Heart left ventricle (tissue), 16 donors: ENCODE data around the gene KRTAP10-5. TPM values are rescaled to one million over a fixed set of nuclear protein-coding genes. Genes with fewer than 3 reads are reported as not detected.
"Not testable (repeated sequence)": the region's sequence is repeated elsewhere in the genome, so short reads cannot be mapped to it uniquely, and the experiment has no call there.

Experiments
- ATAC-seq, 4 donors: fragments of 200-7000 bp; cut with Tn5 transposase; one replicate each; pipeline ENCODE4 v1.9.1; 2020 to 2022; ENCODE audit warnings: moderate library complexity in 4 of 4, mild to moderate bottlenecking in 3 of 4, moderate number of reproducible peaks in 1 of 4
- DNase-seq, 5 donors: peaks; one replicate each; pipeline ENCODE4 v3.0.0-alpha.2; 2020
- H3K27ac ChIP-seq, 12 donors: fragments of 200-600 bp; sonication (generic) in 4 of 12; one replicate each; pipeline versions ENCODE4 v1.5.0 to v1.8.0; 2016 to 2022; ENCODE audit warnings: mild to moderate bottlenecking in 2 of 12
- H3K27me3 ChIP-seq, 9 donors: fragments of 200-600 bp; sonication (generic) in 2 of 9; one replicate each; pipeline versions ENCODE4 v1.5.1 to v1.8.0; 2016 to 2022; ENCODE audit warnings: mild to moderate bottlenecking in 3 of 9
- H3K36me3 ChIP-seq, 9 donors: fragments of 200-600 bp; sonication (generic) in 2 of 9; one replicate each; pipeline versions ENCODE4 v1.5.0 to v1.8.0; 2018 to 2022; ENCODE audit warnings: mild to moderate bottlenecking in 2 of 9
- H3K4me1 ChIP-seq, 12 donors: fragments of 200-600 bp; sonication (generic) in 4 of 12; one replicate each; pipeline versions ENCODE4 v1.5.0 to v1.8.0; 2016 to 2022; ENCODE audit warnings: mild to moderate bottlenecking in 3 of 12
- H3K4me3 ChIP-seq, 12 donors: fragments of 200-600 bp; sonication (generic) in 4 of 12; one replicate each; pipeline versions ENCODE4 v1.5.0 to v1.8.0; 2017 to 2022; ENCODE audit warnings: mild to moderate bottlenecking in 9 of 12, moderate library complexity in 4 of 12
- H3K9me3 ChIP-seq, 12 donors: fragments of 200-600 bp; sonication (generic) in 4 of 12; one replicate each; pipeline versions ENCODE4 v1.5.0 to v1.8.0; 2016 to 2022; ENCODE audit warnings: mild to moderate bottlenecking in 1 of 12
- POLR2A ChIP-seq, 2 donors: fragments of 450-650 bp; IDR thresholded peaks; one replicate each; pipeline ENCODE4 v1.6.1; 2017; ENCODE audit warnings: antibody characterized with exemption in 2 of 2, mild to moderate bottlenecking in 2 of 2, moderate library complexity in 2 of 2
- WGBS, 4 donors: extraction: QIAGEN DNeasy Blood & Tissue Kit in 2 of 4; methylation state at CpG; one replicate each; pipeline versions ENCODE4 v1.1.5 to v1.1.7; 2013 to 2018; 5-methylcytosine and 5-hydroxymethylcytosine counted together
- intact Hi-C, 10 donors: fragments of 100-400 bp; cut with DNase I; formaldehyde crosslinking; loops; one replicate each; pipeline versions ENCODE4 v1.11.1 to v1.14.2; 2022
- polyA plus RNA-seq, 2 donors: library from polyadenylated mRNA; stranded (reverse); fragments of 200-250 nt; gene quantifications; one replicate each; pipeline ENCODE4 v1.2.3, GENCODE V29; 2013
- total RNA-seq, 9 donors: library from RNA; depleted of rRNA in 2 of 9; stranded (reverse); fragments of >200 nt in 2 of 9; fragmentation: NEBNext Ultra II Directional in 3 of 9; extraction: Animal tissue kit (Norgen Biotek cat#: 25700) in 3 of 9; gene quantifications; one replicate each; pipeline versions ENCODE4 v1.1.0 to v1.2.4, GENCODE V29; 2016 to 2023
- TF ChIP-seq, protein P1 (sequence below), 12 donors: fragments of 200-600 bp; sonication (generic) in 4 of 12; IDR thresholded peaks; one replicate each; pipeline versions ENCODE4 v1.5.0 to v1.8.0; 2018 to 2022; ENCODE audit warnings: antibody characterized with exemption in 12 of 12, mild to moderate bottlenecking in 5 of 12
- donor health status: ischemic (EF 13 %, LVEDD 7.1; RV severe dilation, severe dysfunction).
- donor health status: healthy with polysubstance abuse.
- donor health status: DM: no; HTN: yes; CAD: no.
- donor health status: DM: no; HTN: no; CAD: no.
- donor health status: ischemic (EF 25% LVEDD 6.9; RV normal size, moderate dysfunction).
- donor health status: ischemic (EF 25% LVEDD 5.7; RV mildly dilated, moderate dysfunction).
- donor health status: healthy.
- donor health status: DM: yes; HTN: yes; CAD: no.
- donor health status: ischemic (EF 35%, LVEDD 5.7; RV mildly dilated, moderate dysfunction).
- donor health status: nonischemic (EF 11% LVEDD 7.7; RV severe dilation, severe dysfunction).
- donor health status: DM: yes; HTN: yes; CAD: no.
- donor health status: PGD.
- donor health status: ischemic (EF 29% LVEDD 5.4; RV normal size, mild dysfunction).
- donor health status: nonischemic (EF 23%, LVEDD 6.1; RV moderate dilation, normal function).

KRTAP10-5 gene
- total and polyA plus RNA-seq, 11 donors: not detected

DNA sequence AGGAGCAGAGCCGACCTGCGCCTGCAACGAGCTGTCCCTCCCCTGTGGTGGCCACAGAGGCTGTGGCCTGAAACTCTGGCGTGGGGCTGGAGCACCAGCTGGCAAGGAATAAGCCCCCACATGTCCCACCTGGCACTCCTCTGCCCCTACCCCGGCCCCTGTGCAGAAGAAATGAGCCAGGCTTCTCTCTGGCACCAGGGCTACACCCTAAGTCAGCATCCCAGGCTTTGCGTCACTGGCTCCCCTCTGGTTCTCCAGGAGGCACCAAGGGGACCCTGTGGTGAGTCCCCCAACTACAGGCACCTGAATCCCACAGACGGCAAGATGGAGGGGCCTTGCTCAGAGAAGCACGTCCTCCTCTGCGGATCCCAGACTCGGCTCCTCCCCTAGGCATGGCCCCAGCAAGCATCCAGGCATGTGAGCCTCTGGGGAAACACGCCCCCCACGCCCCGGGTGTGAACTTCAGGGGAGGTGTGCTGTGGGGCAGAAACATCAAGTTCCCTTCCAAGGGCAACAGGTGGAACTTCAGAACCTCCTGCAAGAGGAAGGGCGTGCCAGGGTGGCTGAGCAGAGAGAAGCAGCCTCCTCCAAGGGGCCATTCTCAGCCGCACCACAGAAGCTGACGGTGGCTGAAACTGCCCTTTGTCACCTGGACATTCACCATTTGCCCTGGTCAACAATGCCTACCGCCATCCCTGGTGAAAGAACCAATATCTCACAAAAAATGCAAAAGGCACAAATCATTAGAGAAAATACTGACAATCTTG lies 22.9 kb upstream of the KRTAP10-5 start:
- 45 to 58% (median 54%) methylated on average over 12 to 17 of the region's 17 CpGs for WGBS, 4 donors
- TF ChIP-seq, protein P1, sequence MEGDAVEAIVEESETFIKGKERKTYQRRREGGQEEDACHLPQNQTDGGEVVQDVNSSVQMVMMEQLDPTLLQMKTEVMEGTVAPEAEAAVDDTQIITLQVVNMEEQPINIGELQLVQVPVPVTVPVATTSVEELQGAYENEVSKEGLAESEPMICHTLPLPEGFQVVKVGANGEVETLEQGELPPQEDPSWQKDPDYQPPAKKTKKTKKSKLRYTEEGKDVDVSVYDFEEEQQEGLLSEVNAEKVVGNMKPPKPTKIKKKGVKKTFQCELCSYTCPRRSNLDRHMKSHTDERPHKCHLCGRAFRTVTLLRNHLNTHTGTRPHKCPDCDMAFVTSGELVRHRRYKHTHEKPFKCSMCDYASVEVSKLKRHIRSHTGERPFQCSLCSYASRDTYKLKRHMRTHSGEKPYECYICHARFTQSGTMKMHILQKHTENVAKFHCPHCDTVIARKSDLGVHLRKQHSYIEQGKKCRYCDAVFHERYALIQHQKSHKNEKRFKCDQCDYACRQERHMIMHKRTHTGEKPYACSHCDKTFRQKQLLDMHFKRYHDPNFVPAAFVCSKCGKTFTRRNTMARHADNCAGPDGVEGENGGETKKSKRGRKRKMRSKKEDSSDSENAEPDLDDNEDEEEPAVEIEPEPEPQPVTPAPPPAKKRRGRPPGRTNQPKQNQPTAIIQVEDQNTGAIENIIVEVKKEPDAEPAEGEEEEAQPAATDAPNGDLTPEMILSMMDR (IDR thresholded peaks at IDR 0.05): no peak
- TF ChIP-seq POLR2A (IDR thresholded peaks at IDR 0.05): no peak
- Histone ChIP-seq H3K27me3 (peaks cover 0 to 22% (median 0%) of the 10 kb centered on the region in 9 donors), H3K4me1 (no peaks in the 10 kb centered on the region), H3K9me3 (peaks cover 0 to 14% (median 0%) of the 10 kb centered on the region in 12 donors), H3K4me3 (no peak overlapping the region), H3K36me3 (no peaks in the 10 kb centered on the region), H3K27ac (no peak overlapping the region)
- intact Hi-C loops: no loop called here
- ATAC-seq (no peak), DNase-seq (no peak)

DNA sequence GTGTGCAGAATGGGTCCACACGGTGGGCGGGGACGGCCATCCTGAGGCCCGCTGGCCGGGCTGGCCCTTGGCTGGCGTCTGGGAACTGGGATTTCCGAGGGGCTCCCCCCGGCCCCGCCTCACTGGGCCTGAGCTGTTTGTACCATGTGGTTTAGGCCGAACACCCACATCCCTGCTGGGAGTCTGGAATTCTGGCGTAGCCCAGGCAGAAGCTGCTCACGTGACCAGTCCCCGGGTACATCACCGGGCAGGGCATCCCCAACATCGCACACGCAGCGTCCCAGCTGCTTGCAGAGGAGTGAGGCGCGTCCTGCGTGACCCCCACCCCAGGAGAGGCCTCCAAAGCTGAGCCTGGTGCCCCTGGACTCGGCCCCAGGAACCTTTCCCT lies 22.1 kb upstream of the KRTAP10-5 start:
- no peaks in the 10 kb centered on the region for H3K36me3 ChIP-seq
- intact Hi-C loops: no loop called here
- no peak for TF ChIP-seq POLR2A (IDR thresholded peaks at IDR 0.05)
- TF ChIP-seq, protein P1 (IDR thresholded peaks at IDR 0.05): no peak
- H3K4me1 ChIP-seq: no peaks in the 10 kb centered on the region
- no peak overlapping the region for H3K4me3 ChIP-seq
- no peak for DNase-seq
- H3K9me3 ChIP-seq: peaks cover 0 to 10% (median 0%) of the 10 kb centered on the region in 12 donors
- no peak for ATAC-seq
- no peak overlapping the region for H3K27ac ChIP-seq
- peaks cover 0 to 22% (median 0%) of the 10 kb centered on the region in 9 donors for H3K27me3 ChIP-seq
- WGBS, 4 donors: 78 to 86% (median 81%) methylated on average over 13 to 21 of the region's 21 CpGs

DNA sequence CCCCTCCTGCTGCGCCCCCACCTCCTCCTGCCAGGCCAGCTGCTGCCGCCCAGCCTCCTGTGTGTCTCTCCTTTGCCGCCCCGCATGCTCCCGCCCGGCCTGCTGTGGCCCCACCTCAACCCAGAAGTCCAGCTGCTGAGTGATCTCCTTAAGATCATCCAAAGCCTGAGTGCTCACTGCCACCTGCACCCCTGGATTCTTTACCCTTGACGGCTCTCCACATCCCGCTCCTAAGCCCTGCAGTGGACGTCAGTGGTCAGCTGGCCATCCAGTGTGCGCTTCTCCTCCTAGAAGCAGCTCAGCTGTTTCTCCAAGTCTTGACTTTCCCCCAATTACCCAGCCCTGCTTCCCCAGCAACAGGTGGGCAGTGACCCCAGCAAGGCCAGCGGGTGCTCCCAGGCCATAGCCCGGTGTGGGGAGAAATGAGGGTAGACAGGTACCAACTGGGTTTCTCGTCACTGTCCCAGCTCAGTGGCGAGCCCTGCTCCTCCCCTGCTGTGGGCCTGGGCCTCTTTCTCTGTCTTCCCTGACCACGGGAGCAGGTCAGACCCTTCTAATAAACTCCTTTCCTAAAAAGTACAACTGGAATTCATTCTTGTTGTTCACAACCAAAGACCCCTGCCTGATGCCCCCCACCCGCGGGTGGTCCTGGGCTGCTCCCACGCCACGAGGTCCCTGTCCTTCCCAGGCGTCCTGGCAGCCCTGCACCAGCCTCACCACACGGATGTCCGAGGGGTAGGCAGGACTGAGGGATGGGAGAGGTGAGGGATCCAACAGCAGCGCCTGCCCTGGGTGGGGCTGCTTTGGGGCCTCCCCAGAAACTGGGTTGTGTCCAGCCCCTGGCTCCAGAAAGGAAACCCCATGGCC lies 21.4 kb upstream of the KRTAP10-5 start:
- intact Hi-C loops: no loop called here
- Histone ChIP-seq H3K4me3 (no peak overlapping the region), H3K4me1 (no peaks in the 10 kb centered on the region), H3K27ac (no peak overlapping the region), H3K9me3 (peaks cover 0 to 10% (median 0%) of the 10 kb centered on the region in 12 donors), H3K36me3 (no peaks in the 10 kb centered on the region), H3K27me3 (peaks cover 0 to 24% (median 0%) of the 10 kb centered on the region in 9 donors)
- TF ChIP-seq, protein P1 (IDR thresholded peaks at IDR 0.05): no peak
- no peak for TF ChIP-seq POLR2A (IDR thresholded peaks at IDR 0.05)
- no peak for DNase-seq
- 77 to 85% (median 80%) methylated on average over 19 to 23 of the region's 23 CpGs for WGBS, 4 donors
- no peak for ATAC-seq

DNA sequence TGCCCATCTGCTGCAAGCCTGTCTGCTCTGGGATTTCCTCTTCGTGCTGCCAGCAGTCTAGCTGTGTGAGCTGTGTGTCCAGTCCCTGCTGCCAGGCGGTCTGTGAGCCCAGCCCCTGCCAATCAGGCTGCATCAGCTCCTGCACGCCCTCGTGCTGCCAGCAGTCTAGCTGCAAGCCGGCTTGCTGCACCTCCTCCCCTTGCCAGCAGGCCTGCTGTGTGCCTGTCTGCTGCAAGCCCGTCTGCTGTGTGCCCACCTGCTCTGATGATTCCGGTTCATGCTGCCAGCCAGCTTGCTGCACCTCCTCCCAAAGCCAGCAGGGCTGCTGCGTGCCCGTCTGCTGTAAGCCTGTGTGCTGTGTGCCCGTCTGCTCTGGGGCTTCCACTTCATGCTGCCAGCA lies 20.7 kb upstream of the KRTAP10-5 start:
- H3K4me3 ChIP-seq, H3K4me1 ChIP-seq, H3K9me3 ChIP-seq, DNase-seq, H3K36me3 ChIP-seq, H3K27ac ChIP-seq, intact Hi-C loops: not testable (repeated sequence)
- H3K27me3 ChIP-seq: peaks cover 0 to 24% (median 0%) of the 10 kb centered on the region in 9 donors
- 71 to 81% (median 73%) methylated on average over 5 to 10 of the region's 10 CpGs for WGBS, 4 donors
- peak in 2 of 4 donors; percentile 33 to 35 for ATAC-seq

DNA sequence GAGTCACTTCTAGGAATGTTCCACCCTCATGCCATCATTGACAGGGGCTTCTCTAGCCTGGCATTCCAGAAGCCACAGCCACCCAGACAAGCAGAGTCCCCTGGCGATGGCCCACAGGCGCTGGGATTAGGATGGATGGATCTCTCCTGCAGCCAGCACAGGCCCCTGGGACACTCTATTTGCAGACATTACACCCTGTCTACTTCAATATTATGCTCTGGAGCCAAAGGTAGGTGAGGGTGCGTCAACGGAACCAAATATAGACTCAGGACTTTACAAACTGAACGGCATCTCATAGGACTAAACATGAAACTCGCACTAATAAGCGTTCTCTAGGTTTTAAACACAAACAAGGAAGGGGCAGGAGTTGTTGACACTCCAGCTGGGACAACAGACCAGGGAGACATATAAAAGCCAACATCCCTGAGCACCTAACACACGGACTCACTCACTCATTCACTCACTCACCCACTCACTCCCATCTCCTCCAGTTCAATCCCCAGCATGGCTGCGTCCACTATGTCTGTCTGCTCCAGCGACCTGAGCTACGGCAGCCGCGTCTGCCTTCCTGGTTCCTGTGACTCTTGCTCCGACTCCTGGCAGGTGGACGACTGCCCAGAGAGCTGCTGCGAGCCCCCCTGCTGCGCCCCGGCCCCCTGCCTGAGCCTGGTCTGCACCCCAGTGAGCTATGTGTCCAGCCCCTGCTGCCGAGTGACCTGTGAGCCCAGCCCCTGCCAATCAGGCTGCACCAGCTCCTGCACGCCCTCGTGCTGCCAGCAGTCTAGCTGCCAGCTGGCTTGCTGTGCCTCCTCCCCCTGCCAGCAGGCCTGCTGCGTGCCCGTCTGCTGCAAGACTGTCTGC lies 19.9 kb upstream of the KRTAP10-5 start, which contains the start of gene KRTAP10-7:
Gene KRTAP10-7 (plus strand): TSS at position 480 of the 861 bp plus-strand sequence. CDS start 25 bp downstream, at position 505.
- H3K4me1 ChIP-seq, intact Hi-C loops, H3K4me3 ChIP-seq, H3K36me3 ChIP-seq, H3K27ac ChIP-seq, DNase-seq, H3K9me3 ChIP-seq: not testable (repeated sequence)
- ATAC-seq: peak in 2 of 4 donors; percentile 31 to 66
- H3K27me3 ChIP-seq: peaks cover 0 to 24% (median 0%) of the 10 kb centered on the region in 9 donors
- 66 to 83% (median 75%) methylated on average over 14 to 23 of the region's 23 CpGs for WGBS, 4 donors
